GM12801 (cell line): Measurements from ENCODE around the gene SMIM14.

Experiments used
- CTCF ChIP-seq: IDR thresholded peaks from one replicate; pipeline ENCODE4 v1.5.1; 2011; ENCODE audit warnings: control low read depth; ENCODE audit not compliant: insufficient read length; ENCODE audit errors: extremely low read depth

SMIM14 gene

GRCh38 chr4:39543034-39543433 is 95.6 kb downstream of the SMIM14 start:
- TF ChIP-seq CTCF: no peak

- no peak for TF ChIP-seq CTCF
These were observed 96.1 kb downstream of the SMIM14 start for GRCh38 chr4:39542611-39543012.

- no peak for TF ChIP-seq CTCF
These were observed 96.6 kb downstream of the SMIM14 start for GRCh38 chr4:39541987-39542610.

GRCh38 chr4:39539089-39539611 is 99.5 kb downstream of the SMIM14 start:
- TF ChIP-seq CTCF: no peak

- TF ChIP-seq CTCF: no peak
These were observed 105.1 kb downstream of the SMIM14 start for GRCh38 chr4:39533541-39533940.

GRCh38 chr4:39530682-39531081 is 108.0 kb downstream of the SMIM14 start:
- no peak for TF ChIP-seq CTCF

- TF ChIP-seq CTCF: no peak
These were observed 109.1 kb downstream of the SMIM14 start for GRCh38 chr4:39529534-39529933.
